ENCODE measurements around the gene SLC25A44. TPM values are rescaled to one million over a fixed set of nuclear protein-coding genes. Genes with fewer than 3 reads are reported as not detected.

The SLC25A44 gene
- total RNA-seq (2022; extraction: Qiagen RNA extraction; ENCODE audit: low read depth) = 25.2 to 30.7 TPM (median 26.8 TPM) in 5 replicates

GRCh38 chr1:156193488-156194299 is at the start of gene SLC25A44:
TSS of gene SLC25A44 (plus strand) at chr1:156194104. CDS start at chr1:156199848, 5,744 bp downstream.

GRCh38 chr1:156153362-156153761 is 40.5 kb upstream of the SLC25A44 start, which contains the start of gene SEMA4A:
TSS of gene SEMA4A (plus strand) at chr1:156153585. CDS start at chr1:156154579, 994 bp downstream.

GRCh38 chr1:156212833-156213643 is 19.1 kb downstream of the SLC25A44 start, which contains the start of gene PMF1:
TSS of gene PMF1 (plus strand) at chr1:156213007. CDS start at chr1:156213016, 9 bp downstream.

GRCh38 chr1:156241926-156242325 is 48.0 kb downstream of the SLC25A44 start, which contains the start of gene BGLAP:
TSS of gene BGLAP (plus strand) at chr1:156242184. CDS start at chr1:156242232, 48 bp downstream.

GRCh38 chr1:156247460-156248322 is 53.8 kb downstream of the SLC25A44 start, which contains the start of gene PAQR6:
TSS of gene PAQR6 (minus strand) at chr1:156248056. CDS start at chr1:156246731, 1,325 bp downstream.

Other genes with a start within 250 kb of the SLC25A44 start
- gene ARHGEF2, start 215.6 kb upstream of the SLC25A44 start, total RNA-seq (2022; extraction: Qiagen RNA extraction; ENCODE audit: low read depth) = 33.7 to 41.6 TPM (median 38.3 TPM) in 5 replicates
- 262 to 286 TPM (median 273 TPM) in 5 replicates for gene SSR2, start 173.2 kb upstream of the SLC25A44 start, total RNA-seq (2022; extraction: Qiagen RNA extraction; ENCODE audit: low read depth)
- gene UBQLN4, start 140.3 kb upstream of the SLC25A44 start, total RNA-seq (2022; extraction: Qiagen RNA extraction; ENCODE audit: low read depth) = 34.5 to 44.2 TPM (median 40.3 TPM) in 5 replicates
- 155 to 174 TPM (median 157 TPM) in 5 replicates for gene LAMTOR2, start 139.3 kb upstream of the SLC25A44 start, total RNA-seq (2022; extraction: Qiagen RNA extraction; ENCODE audit: low read depth)
- gene RAB25, start 132.9 kb upstream of the SLC25A44 start, total RNA-seq (2022; extraction: Qiagen RNA extraction; ENCODE audit: low read depth) = 0.24 TPM in 1 of 5 replicates, not detected in the others
- 1.2 to 3.2 TPM (median 2.3 TPM) in 5 replicates for gene MEX3A, start 111.6 kb upstream of the SLC25A44 start, total RNA-seq (2022; extraction: Qiagen RNA extraction; ENCODE audit: low read depth)
- 580 to 740 TPM (median 720 TPM) in 5 replicates for gene LMNA, start 79.4 kb upstream of the SLC25A44 start, total RNA-seq (2022; extraction: Qiagen RNA extraction; ENCODE audit: low read depth)
- 0.17 to 0.53 TPM (median 0.44 TPM) in 5 replicates for gene SEMA4A, start 40.5 kb upstream of the SLC25A44 start, total RNA-seq (2022; extraction: Qiagen RNA extraction; ENCODE audit: low read depth)
- gene PMF1, start 18.9 kb downstream of the SLC25A44 start, total RNA-seq (2022; extraction: Qiagen RNA extraction; ENCODE audit: low read depth) = 58.3 to 67.8 TPM (median 60.6 TPM) in 5 replicates
- gene BGLAP, start 48.1 kb downstream of the SLC25A44 start, total RNA-seq (2022; extraction: Qiagen RNA extraction; ENCODE audit: low read depth) = 0.66 TPM in 1 of 5 replicates, not detected in the others
- 2.2 to 5.0 TPM (median 3.6 TPM) in 5 replicates for gene PAQR6, start 54.0 kb downstream of the SLC25A44 start, total RNA-seq (2022; extraction: Qiagen RNA extraction; ENCODE audit: low read depth)
- gene SMG5, start 88.7 kb downstream of the SLC25A44 start, total RNA-seq (2022; extraction: Qiagen RNA extraction; ENCODE audit: low read depth) = 39.9 to 48.9 TPM (median 46.9 TPM) in 5 replicates
- 5.3 to 8.9 TPM (median 7.7 TPM) in 5 replicates for gene TMEM79, start 90.2 kb downstream of the SLC25A44 start, total RNA-seq (2022; extraction: Qiagen RNA extraction; ENCODE audit: low read depth)
- 33.5 to 50.4 TPM (median 43.5 TPM) in 5 replicates for gene GLMP, start 101.6 kb downstream of the SLC25A44 start, total RNA-seq (2022; extraction: Qiagen RNA extraction; ENCODE audit: low read depth)
- gene VHLL, start 105.2 kb downstream of the SLC25A44 start, total RNA-seq (2022; extraction: Qiagen RNA extraction; ENCODE audit: low read depth) = not detected in 5 replicates
- 379 to 433 TPM (median 412 TPM) in 5 replicates for gene CCT3, start 144.2 kb downstream of the SLC25A44 start, total RNA-seq (2022; extraction: Qiagen RNA extraction; ENCODE audit: low read depth)
- 1.2 to 3.0 TPM (median 1.6 TPM) in 5 replicates for gene TSACC, start 144.4 kb downstream of the SLC25A44 start, total RNA-seq (2022; extraction: Qiagen RNA extraction; ENCODE audit: low read depth)
- gene RHBG, start 175.1 kb downstream of the SLC25A44 start, total RNA-seq (2022; extraction: Qiagen RNA extraction; ENCODE audit: low read depth) = not detected in 5 replicates

Data from A549 treated with RU486 at 1 μM for 4 hours (cell line).